SU-DHL-6 (cell line): ENCODE measurements around the gene ZNF182.

Experiments used
- H2AFZ ChIP-seq: fragments of 200-600 bp; sonication (generic); 2 replicates; pipeline ENCODE4 v1.6.1; 2014; ENCODE audit warnings: low read depth, mild to moderate bottlenecking, moderate library complexity, mixed read lengths, antibody characterized with exemption, low read length; ENCODE audit not compliant: severe bottlenecking
- H3F3A ChIP-seq: fragments of 200-600 bp; shearing (Covaris generic); 2 replicates; pipeline ENCODE4 v1.6.0; 2016; ENCODE audit warnings: antibody characterized with exemption, mild to moderate bottlenecking; ENCODE audit not compliant: insufficient read depth
- H3K27ac ChIP-seq: fragments of 200-600 bp; sonication (generic); 2 replicates; pipeline ENCODE4 v1.5.1; 2016; ENCODE audit warnings: low read depth, mild to moderate bottlenecking, low read length, moderate library complexity, mixed read lengths
- H3K27me3 ChIP-seq: fragments of 200-600 bp; sonication (generic), shearing (Covaris generic); 2 replicates; pipeline ENCODE4 v1.6.0; 2014; ENCODE audit warnings: mild to moderate bottlenecking, low read length
- H3K36me3 ChIP-seq: fragments of 200-600 bp; sonication (generic); 2 replicates; pipeline ENCODE4 v1.6.1; 2014; ENCODE audit warnings: mild to moderate bottlenecking, low read length, mixed read lengths
- H3K4me2 ChIP-seq: fragments of 300-600, 200-600 bp; shearing (Covaris generic), sonication (generic); 2 replicates; pipeline ENCODE4 v1.6.0; 2014; ENCODE audit warnings: low read length, low read depth, mild to moderate bottlenecking; ENCODE audit not compliant: poor library complexity, severe bottlenecking
- H3K4me3 ChIP-seq: fragments of 200-600 bp; sonication (generic); 2 replicates; pipeline ENCODE4 v1.5.1; 2014; ENCODE audit warnings: antibody characterized with exemption, low read length, mild to moderate bottlenecking, mixed read lengths; ENCODE audit not compliant: insufficient read depth, poor library complexity, severe bottlenecking
- H3K79me2 ChIP-seq: fragments of 200-600 bp; sonication (generic); 2 replicates; pipeline ENCODE4 v1.6.1; 2014; ENCODE audit warnings: mild to moderate bottlenecking, low read length, moderate library complexity; ENCODE audit not compliant: insufficient read depth
- H3K9ac ChIP-seq: fragments of 200-600 bp; sonication (generic); 2 replicates; pipeline ENCODE4 v1.7.0; 2014; ENCODE audit warnings: mild to moderate bottlenecking, low read length
- H3K9me2 ChIP-seq: fragments of 200-600 bp; sonication (generic); replicated peaks from 2 replicates; pipeline ENCODE4 v1.6.1; 2014; ENCODE audit warnings: low read length; ENCODE audit not compliant: insufficient read depth
- H3K9me3 ChIP-seq: fragments of 200-600 bp; sonication (generic); 2 replicates; pipeline ENCODE4 v1.6.1; 2014; ENCODE audit warnings: low read length, mixed read lengths; ENCODE audit not compliant: insufficient read depth
- H4K20me1 ChIP-seq: fragments of 200-600 bp; sonication (generic); 2 replicates; pipeline ENCODE4 v1.6.1; 2014; ENCODE audit warnings: low read depth, mild to moderate bottlenecking, antibody characterized with exemption, low read length, moderate library complexity, mixed read lengths
- EZH2phosphoT487 ChIP-seq: fragments of 200-600 bp; sonication (generic), shearing (Covaris generic); conservative IDR thresholded peaks from 2 replicates; pipeline ENCODE4 v1.6.1; 2018; ENCODE audit warnings: mild to moderate bottlenecking, antibody characterized with exemption, low read length, moderate library complexity, mixed read lengths
- TF ChIP-seq, protein P1 (sequence below): fragments of 200-600 bp; sonication (generic); IDR thresholded peaks from one replicate; pipeline ENCODE4 v1.5.1; 2017; ENCODE audit warnings: antibody characterized with exemption, mild to moderate bottlenecking, low read length, moderate library complexity; ENCODE audit not compliant: insufficient read depth, poor library complexity, severe bottlenecking

Gene ZNF182

GRCh38 chrX:47941423-47941822 lies 62.4 kb downstream of the ZNF182 start:
- Histone ChIP-seq H3K9ac (no peak overlapping the region), H3F3A (peaks cover 17% of the 10 kb centered on the region), H4K20me1 (no peaks in the 10 kb centered on the region), H3K9me3 (no peaks in the 10 kb centered on the region), H3K9me2 (no peaks in the 10 kb centered on the region), H3K27ac (peak overlapping the region; percentile 76), H3K79me2 (no peaks in the 10 kb centered on the region), H2AFZ (peak overlapping the region; percentile 54), H3K4me2 (peak overlapping the region; percentile 46), H3K4me3 (no peak overlapping the region), H3K27me3 (no peaks in the 10 kb centered on the region), H3K36me3 (no peaks in the 10 kb centered on the region)
- TF ChIP-seq, protein P1, sequence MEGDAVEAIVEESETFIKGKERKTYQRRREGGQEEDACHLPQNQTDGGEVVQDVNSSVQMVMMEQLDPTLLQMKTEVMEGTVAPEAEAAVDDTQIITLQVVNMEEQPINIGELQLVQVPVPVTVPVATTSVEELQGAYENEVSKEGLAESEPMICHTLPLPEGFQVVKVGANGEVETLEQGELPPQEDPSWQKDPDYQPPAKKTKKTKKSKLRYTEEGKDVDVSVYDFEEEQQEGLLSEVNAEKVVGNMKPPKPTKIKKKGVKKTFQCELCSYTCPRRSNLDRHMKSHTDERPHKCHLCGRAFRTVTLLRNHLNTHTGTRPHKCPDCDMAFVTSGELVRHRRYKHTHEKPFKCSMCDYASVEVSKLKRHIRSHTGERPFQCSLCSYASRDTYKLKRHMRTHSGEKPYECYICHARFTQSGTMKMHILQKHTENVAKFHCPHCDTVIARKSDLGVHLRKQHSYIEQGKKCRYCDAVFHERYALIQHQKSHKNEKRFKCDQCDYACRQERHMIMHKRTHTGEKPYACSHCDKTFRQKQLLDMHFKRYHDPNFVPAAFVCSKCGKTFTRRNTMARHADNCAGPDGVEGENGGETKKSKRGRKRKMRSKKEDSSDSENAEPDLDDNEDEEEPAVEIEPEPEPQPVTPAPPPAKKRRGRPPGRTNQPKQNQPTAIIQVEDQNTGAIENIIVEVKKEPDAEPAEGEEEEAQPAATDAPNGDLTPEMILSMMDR, result no peak
- no peak for TF ChIP-seq EZH2phosphoT487

GRCh38 chrX:47940448-47940847 lies 63.3 kb downstream of the ZNF182 start:
- peak overlapping the region; percentile 76; the same call in 1 of the 2 replicates for H3K27ac ChIP-seq
- H4K20me1 ChIP-seq, result no peaks in the 10 kb centered on the region
- no peaks in the 10 kb centered on the region for H3K36me3 ChIP-seq
- no peaks in the 10 kb centered on the region for H3K27me3 ChIP-seq
- H3K4me3 ChIP-seq, result no peak overlapping the region
- H2AFZ ChIP-seq, result no peak overlapping the region
- TF ChIP-seq, protein P1, result no peak
- TF ChIP-seq EZH2phosphoT487, result no peak
- H3K9ac ChIP-seq, result no peak overlapping the region
- no peaks in the 10 kb centered on the region for H3K9me3 ChIP-seq
- H3F3A ChIP-seq, result peaks cover 21% of the 10 kb centered on the region
- no peak overlapping the region for H3K4me2 ChIP-seq
- H3K9me2 ChIP-seq, result no peaks in the 10 kb centered on the region
- no peaks in the 10 kb centered on the region for H3K79me2 ChIP-seq

DNA sequence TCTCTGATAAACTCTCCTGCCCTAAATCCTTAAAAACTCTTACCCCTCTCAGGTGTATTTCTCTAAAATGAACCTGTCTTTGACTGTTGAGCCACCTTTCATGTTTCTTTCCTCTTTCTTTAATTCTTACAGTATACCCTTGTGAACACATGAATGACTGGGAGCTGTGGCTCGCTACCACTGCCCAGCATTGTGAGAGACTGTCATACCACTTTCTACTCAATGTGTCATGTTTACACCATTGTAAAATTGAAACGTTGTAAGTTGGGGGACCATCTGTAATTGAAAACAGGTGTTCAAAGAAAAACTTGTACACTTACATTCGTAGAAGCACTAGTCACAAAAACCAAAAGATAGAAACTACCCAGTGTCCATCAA lies 66.9 kb downstream of the ZNF182 start:
- Histone ChIP-seq H3K27ac (peak overlapping the region; percentile 94), H3K9me2 (no peaks in the 10 kb centered on the region), H3K4me2 (peak overlapping the region; percentile 83), H3K9ac (peak overlapping the region; percentile 45), H3K36me3 (no peaks in the 10 kb centered on the region), H2AFZ (no peak overlapping the region), H3K4me3 (peak overlapping the region; percentile 33), H3K79me2 (no peaks in the 10 kb centered on the region), H4K20me1 (no peaks in the 10 kb centered on the region), H3K27me3 (no peaks in the 10 kb centered on the region), H3K9me3 (no peaks in the 10 kb centered on the region), H3F3A (peaks cover 18% of the 10 kb centered on the region)
- TF ChIP-seq, protein P1, result no peak
- TF ChIP-seq EZH2phosphoT487, result no peak
